ENCODE results near the gene RPS6KA4.
"Not testable (repeated sequence)": the region's sequence is repeated elsewhere in the genome, so short reads cannot be mapped to it uniquely, and the experiment has no call there.

Gene RPS6KA4

DNA sequence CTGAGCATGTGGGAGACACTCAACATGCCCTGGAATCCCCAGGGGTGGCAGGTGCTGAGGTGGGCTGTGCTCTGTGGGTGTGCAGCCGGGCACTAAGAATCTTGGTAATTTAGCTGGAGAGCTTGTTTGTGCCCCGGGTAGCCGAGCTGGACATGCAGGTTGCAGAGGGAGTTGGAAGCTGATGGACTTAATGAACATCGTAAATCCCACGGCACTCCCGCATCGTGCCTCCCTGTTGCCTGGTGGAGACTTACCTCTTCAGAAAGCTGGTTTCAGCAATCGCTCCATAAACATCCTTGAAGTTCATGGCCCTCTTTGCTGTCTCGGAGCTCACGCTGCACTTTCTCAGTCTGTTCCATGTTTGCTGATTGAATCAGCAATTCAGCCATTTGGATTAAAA lies 29.9 kb downstream of the RPS6KA4 start:
- DNase-seq (ENCODE audit: low read depth) = no peak

- DNase-seq (ENCODE audit: low read depth) = no peak
Observed at GRCh38 chr11:64389851-64390250, 30.9 kb downstream of the RPS6KA4 start.

DNA sequence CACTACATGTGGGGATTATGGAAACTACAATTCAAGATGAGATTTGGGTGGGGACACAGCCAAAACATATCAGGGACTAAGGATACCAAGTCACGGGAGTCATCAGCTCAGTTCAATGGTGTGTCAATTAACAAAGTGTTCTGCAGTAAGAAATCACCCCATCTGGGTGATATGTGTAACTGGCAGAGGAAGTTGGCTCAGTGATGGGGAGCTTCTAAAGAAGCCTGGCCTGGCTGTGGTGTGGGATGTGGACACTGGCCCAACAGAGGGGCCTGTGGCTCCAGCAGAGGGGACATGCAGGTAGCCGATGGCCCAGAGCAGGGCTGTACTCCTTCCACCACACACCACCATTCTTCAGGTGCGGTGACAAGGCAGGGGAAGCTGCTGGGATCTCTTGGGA lies 31.6 kb downstream of the RPS6KA4 start:
- no peak for DNase-seq (ENCODE audit: low read depth)

DNA sequence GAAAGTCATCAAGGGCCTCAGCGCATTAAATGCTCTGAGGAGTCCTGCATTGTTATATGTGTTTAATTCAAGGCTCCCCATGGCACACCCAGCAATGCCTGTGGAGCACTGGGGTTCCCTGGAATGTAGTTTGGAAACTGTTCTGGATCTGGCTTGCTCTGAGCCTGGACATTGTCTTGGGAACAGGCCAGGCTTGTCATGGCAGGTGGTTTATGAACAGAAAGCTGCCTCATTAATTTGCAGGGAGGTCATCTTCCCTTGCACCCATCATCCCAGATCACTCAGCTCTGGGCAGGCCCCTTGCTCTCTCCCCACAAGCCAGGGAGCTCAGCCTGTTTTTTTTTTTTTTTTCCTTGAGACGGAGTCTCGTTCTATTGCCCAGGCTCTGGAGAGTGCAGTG lies 32.9 kb downstream of the RPS6KA4 start:
- DNase-seq (ENCODE audit: low read depth) = no peak

DNA sequence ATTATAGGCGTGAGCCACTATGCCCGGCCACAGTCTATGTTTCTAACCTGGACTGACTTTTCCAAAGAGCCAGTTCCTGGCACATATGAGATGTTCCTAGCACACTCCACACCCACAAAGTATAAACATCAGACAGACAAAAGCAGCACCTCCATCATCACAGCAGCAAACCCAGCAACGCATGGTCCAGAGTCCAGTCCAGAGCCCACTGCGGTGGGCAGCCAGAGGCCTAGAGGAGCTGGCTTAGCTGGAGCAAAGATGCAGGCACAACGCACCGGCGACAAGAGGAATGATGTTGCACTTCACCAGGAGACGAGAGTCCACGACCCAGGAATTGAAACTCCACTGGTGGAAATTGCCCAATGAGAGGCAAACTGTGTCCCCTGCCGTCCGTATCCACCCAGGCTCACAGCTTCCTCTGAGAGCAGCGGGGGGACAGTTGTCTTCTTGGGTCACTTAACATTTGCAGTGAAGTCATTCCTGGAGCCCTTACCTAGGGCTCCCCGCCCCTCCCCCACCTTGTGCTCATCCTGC lies 36.6 kb downstream of the RPS6KA4 start:
- no peak for DNase-seq (ENCODE audit: low read depth)

DNA sequence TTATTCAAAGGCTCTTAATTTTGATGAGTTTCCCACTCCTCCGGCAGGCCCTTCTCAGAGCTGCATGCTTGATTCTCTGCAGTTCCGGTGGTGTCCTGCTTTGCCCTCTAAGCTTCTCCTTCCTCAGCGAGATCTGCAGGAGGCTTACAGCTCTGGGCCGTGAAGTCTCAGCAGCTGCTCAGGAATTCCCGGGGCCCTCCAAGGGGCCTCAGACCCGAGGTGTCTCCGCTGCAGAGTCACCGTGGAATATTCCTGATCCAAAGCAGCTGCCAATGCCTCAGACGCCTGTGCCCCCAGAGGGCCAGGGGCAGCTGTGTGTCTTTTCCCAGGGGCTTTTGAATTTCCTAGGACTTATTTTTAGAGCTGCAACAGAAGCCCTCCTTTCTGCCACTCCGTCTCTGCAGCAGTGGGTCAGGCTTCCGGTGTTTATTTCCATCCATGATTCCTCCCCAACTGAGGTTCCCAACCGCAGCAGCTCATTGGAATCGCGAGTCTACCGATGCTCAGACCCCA lies 37.2 kb downstream of the RPS6KA4 start:
- DNase-seq (ENCODE audit: low read depth) = no peak

- no peak for DNase-seq (ENCODE audit: low read depth)
Observed at GRCh38 chr11:64400102-64400501, 41.1 kb downstream of the RPS6KA4 start.

GRCh38 chr11:64400667-64401066 lies 41.7 kb downstream of the RPS6KA4 start:
- DNase-seq (ENCODE audit: low read depth) = no peak

DNA sequence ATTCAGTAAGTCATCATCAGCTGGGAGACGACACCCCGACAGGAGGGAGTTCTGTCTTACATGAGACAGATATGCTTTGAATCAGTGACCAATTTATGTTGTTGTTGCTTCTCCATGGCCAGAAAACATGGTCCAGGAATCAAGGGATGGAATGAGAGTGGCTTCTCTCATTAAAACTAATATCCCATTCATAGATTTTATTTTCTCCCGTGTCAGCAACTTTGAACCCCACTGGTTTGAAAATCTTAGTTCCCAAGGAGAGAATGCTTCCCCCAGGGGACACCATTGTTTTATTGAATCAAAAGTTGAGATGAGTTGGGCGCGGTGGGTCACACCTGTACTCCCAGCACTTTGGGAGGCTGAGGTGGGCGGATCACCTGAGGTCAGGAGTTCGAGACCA lies 42.8 kb downstream of the RPS6KA4 start:
- no peak for DNase-seq (ENCODE audit: low read depth)

- DNase-seq (ENCODE audit: low read depth) = no peak
Observed at GRCh38 chr11:64403106-64403505, 44.1 kb downstream of the RPS6KA4 start.

GRCh38 chr11:64406221-64406946 lies 47.4 kb downstream of the RPS6KA4 start:
- no peak for DNase-seq (ENCODE audit: low read depth)

- no peak for DNase-seq (ENCODE audit: low read depth)
Observed at GRCh38 chr11:64407221-64407620, 48.3 kb downstream of the RPS6KA4 start.

DNA sequence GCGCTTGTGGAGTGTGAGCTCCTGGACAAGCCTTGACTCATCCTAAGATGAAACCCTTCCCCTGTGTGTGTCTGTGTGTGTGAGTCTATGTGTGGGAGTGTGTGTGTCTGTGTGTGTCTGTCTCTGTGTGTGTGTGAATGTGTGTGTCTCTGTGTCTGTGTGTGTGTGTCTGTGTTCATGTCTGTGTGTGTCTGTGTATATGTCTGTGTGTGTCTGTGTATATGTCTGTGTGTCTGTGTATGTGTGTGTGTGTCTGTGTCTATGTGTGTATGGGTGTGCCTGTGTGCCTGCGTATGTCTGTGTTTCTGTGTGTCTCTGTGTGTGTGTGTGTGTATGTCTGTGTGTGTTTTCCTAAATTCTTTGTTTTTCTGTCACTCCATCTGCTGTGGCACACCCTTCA lies 48.7 kb downstream of the RPS6KA4 start:
- DNase-seq (ENCODE audit: low read depth) = no peak

DNA sequence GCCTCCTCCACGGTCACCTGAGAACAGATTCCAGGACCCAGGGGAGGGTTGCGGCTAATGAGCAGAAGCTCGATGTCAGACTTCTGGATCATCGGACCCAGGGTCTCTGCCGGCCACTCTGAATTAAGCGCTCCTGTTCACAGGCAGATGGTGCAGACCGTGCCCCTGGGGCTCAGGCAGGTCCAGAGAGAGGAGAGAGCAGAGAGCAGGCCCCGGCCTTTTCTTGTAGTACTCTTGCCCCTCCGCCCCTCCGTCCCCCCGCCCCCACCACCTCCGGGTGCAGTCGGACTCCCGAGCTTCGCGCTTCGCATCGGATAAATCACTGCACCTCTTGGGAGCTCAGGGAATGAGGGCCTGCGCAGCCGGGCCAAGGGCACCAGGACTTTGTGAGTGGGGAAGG lies 50.3 kb downstream of the RPS6KA4 start:
- no peak for DNase-seq (ENCODE audit: low read depth)

GRCh38 chr11:64409707-64410403 lies 50.9 kb downstream of the RPS6KA4 start:
- DNase-seq (ENCODE audit: low read depth) = no peak

- no peak for DNase-seq (ENCODE audit: low read depth)
Observed at GRCh38 chr11:64410404-64410734, 51.4 kb downstream of the RPS6KA4 start.

DNA sequence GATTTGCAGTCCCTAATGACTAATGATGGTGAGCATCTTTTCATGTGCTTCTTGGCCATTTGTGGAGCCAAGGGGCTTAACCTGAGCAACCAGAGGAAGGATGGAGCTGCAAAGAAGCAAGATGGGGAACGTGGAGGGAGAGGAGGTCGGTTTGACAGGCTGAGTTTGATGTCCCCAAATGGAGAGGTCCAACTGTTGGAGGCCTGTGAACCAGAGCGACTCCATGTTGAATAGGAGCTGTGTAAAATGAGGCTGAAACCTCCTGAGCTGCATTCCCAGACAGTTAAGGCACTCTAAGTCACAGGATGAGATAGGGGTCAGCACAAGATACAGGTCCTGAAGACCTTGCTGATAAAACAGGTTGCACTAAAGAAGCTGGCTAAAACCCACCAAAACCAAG lies 54.5 kb downstream of the RPS6KA4 start:
- DNase-seq (ENCODE audit: low read depth) = no peak

GRCh38 chr11:64415286-64415685 lies 56.3 kb downstream of the RPS6KA4 start:
- no peak for DNase-seq (ENCODE audit: low read depth)

- DNase-seq (ENCODE audit: low read depth) = no peak
Observed at GRCh38 chr11:64415996-64416728, 57.2 kb downstream of the RPS6KA4 start.

DNA sequence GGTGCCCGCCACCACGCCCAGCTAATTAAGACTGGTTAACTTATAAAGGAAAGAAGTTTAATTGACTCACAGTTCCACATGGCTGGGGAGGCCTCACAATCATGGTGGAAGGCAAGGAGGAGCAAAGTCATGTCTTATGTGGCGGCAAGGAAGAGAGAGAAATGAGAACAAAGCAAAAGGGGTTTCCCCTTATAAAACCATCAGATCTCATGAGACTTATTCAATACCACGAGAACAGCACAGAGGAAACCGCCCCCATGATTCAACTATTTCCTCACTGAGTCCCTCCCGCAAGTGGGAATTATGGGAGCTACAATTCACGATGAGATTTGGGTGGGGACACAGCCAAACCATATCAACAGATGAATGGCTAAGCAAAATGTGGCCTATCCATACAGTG lies 59.3 kb downstream of the RPS6KA4 start:
- not testable (repeated sequence) for DNase-seq (ENCODE audit: low read depth)

DNA sequence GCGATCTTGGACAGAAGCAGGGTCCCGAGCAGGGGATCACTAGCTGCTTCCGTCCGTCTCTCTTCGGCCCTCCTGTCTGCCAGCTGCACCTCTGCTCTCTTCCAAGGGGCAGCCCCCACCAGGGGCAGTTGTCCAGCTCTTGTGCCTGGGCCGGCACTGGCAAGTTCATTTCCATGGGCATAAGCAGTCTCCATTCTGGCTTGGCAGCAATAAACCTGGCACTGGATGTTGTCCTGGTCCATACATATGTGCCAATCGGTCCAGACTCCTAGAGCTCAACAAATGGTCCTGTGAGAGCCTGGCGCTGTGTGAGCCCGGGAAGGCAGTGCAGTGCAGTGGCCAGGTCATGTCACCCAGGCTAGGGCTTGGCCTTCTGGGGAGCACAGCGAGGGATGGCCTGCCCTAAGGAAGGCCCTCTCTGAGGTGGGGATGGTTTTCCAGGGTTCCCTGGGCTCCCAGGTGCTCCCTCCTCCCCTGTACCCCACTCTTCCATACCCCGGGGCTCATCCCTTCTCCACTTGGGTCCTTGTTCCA lies 60.4 kb downstream of the RPS6KA4 start:
- DNase-seq (ENCODE audit: low read depth) = no peak

- no peak for DNase-seq (ENCODE audit: low read depth)
Observed at GRCh38 chr11:64419818-64420485, 61.0 kb downstream of the RPS6KA4 start.
